OCI-LY3 (cell line): ENCODE data around the gene DRD4.

Experiments
- H2AFZ ChIP-seq: fragments of 200-600, 300-600 bp; shearing (Covaris generic); 2 replicates; pipeline ENCODE4 v1.6.0; 2014; ENCODE audit warnings: antibody characterized with exemption, low read depth, low read length
- H3K27ac ChIP-seq: fragments of 200-600, 300-600 bp; sonication (generic); 2 replicates; pipeline ENCODE4 v1.5.1; 2014; ENCODE audit warnings: mild to moderate bottlenecking, low read length, moderate library complexity, mixed read lengths
- H3K27me3 ChIP-seq: fragments of 200-600, 300-600 bp; sonication (generic); 2 replicates; pipeline ENCODE4 v1.6.1; 2014; ENCODE audit warnings: low read depth, low read length, mixed read lengths
- H3K36me3 ChIP-seq: fragments of 200-600, 300-600 bp; sonication (generic); replicated peaks from 2 replicates; pipeline ENCODE3; 2014; ENCODE audit warnings: low read depth, low read length, mixed read lengths
- H3K4me1 ChIP-seq: fragments of 300-600, 200-600 bp; sonication (generic); 2 replicates; pipeline ENCODE4 v1.6.1; 2014; ENCODE audit warnings: low read length, mixed read lengths
- H3K4me2 ChIP-seq: fragments of 200-600, 300-600 bp; sonication (generic); 2 replicates; pipeline ENCODE4 v1.6.1; 2014; ENCODE audit warnings: low read length, mixed read lengths
- H3K4me3 ChIP-seq: fragments of 300-600, 200-600 bp; sonication (generic); 2 replicates; pipeline ENCODE4 v1.5.1; 2014; ENCODE audit warnings: antibody characterized with exemption, mild to moderate bottlenecking, low read length, moderate library complexity
- H3K79me2 ChIP-seq: fragments of 300-600, 200-600 bp; shearing (Covaris generic); 2 replicates; pipeline ENCODE4 v1.6.1; 2014; ENCODE audit warnings: mild to moderate bottlenecking, low read length, mixed read lengths
- H3K9ac ChIP-seq: fragments of 300-600, 200-600 bp; shearing (Covaris generic); 2 replicates; pipeline ENCODE4 v1.6.0; 2014; ENCODE audit warnings: mild to moderate bottlenecking, low read length, moderate library complexity
- H3K9me3 ChIP-seq: fragments of 200-600, 300-600 bp; shearing (Covaris generic); 2 replicates; pipeline ENCODE4 v1.6.1; 2014; ENCODE audit warnings: low read length, mixed read lengths; ENCODE audit not compliant: insufficient read depth
- H4K20me1 ChIP-seq: fragments of 200-600, 300-600 bp; sonication (generic); 2 replicates; pipeline ENCODE4 v1.6.1; 2016; ENCODE audit warnings: low read length, mixed read lengths; ENCODE audit not compliant: insufficient read depth
- EZH2phosphoT487 ChIP-seq: fragments of 200-600 bp; shearing (Covaris generic); IDR thresholded peaks from 2 replicates; pipeline ENCODE4 v1.6.1; 2018; ENCODE audit warnings: antibody characterized with exemption, mixed run types, low read depth
- TF ChIP-seq, protein P1 (sequence below): fragments of 200-600, 300-600 bp; sonication (generic); IDR thresholded peaks from 2 replicates; pipeline ENCODE4 v1.5.1; 2014; ENCODE audit warnings: antibody characterized with exemption, low read length, low read depth

Gene DRD4

DNA sequence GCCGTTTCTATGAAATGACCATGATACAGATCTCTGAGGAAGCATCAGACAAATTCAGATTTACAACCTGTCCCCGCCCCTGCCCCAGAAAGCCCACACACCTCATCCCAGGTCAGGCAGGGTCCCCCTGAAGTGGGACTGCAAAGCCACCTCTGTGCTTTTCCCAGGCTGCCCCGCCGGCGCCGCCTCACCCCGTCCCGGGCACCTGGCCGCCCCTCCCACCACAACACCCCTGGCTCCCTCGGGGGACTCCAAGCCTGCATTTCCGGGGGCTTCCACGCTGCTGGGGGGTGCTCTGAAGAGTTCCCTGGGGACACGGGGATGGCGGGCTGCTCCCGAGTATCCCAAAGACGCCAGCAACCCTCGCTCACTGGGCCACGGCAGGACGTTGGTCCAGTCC, 23.2 kb downstream of the DRD4 start:
- Histone ChIP-seq H3K4me3 (no peak overlapping the region), H2AFZ (no peak overlapping the region), H3K9ac (no peak overlapping the region), H4K20me1 (no peaks in the 10 kb centered on the region; the same call in 1 of the 2 replicates), H3K9me3 (no peaks in the 10 kb centered on the region), H3K4me1 (no peaks in the 10 kb centered on the region), H3K79me2 (no peaks in the 10 kb centered on the region; the same call in 1 of the 2 replicates), H3K27me3 (no peaks in the 10 kb centered on the region), H3K27ac (no peak overlapping the region), H3K4me2 (no peak overlapping the region), H3K36me3 (peaks cover 7% of the 10 kb centered on the region)
- TF ChIP-seq EZH2phosphoT487 = no peak
- TF ChIP-seq, protein P1, sequence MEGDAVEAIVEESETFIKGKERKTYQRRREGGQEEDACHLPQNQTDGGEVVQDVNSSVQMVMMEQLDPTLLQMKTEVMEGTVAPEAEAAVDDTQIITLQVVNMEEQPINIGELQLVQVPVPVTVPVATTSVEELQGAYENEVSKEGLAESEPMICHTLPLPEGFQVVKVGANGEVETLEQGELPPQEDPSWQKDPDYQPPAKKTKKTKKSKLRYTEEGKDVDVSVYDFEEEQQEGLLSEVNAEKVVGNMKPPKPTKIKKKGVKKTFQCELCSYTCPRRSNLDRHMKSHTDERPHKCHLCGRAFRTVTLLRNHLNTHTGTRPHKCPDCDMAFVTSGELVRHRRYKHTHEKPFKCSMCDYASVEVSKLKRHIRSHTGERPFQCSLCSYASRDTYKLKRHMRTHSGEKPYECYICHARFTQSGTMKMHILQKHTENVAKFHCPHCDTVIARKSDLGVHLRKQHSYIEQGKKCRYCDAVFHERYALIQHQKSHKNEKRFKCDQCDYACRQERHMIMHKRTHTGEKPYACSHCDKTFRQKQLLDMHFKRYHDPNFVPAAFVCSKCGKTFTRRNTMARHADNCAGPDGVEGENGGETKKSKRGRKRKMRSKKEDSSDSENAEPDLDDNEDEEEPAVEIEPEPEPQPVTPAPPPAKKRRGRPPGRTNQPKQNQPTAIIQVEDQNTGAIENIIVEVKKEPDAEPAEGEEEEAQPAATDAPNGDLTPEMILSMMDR = no peak

GRCh38 chr11:660681-661444, 23.8 kb downstream of the DRD4 start:
- peaks cover 5% of the 10 kb centered on the region for H3K36me3 ChIP-seq
- no peaks in the 10 kb centered on the region for H3K9me3 ChIP-seq
- H4K20me1 ChIP-seq = no peaks in the 10 kb centered on the region; the same call in 1 of the 2 replicates
- TF ChIP-seq EZH2phosphoT487 = no peak
- TF ChIP-seq, protein P1 = no peak
- H3K79me2 ChIP-seq = no peaks in the 10 kb centered on the region; the same call in 1 of the 2 replicates
- no peaks in the 10 kb centered on the region for H3K27me3 ChIP-seq
- no peak overlapping the region for H3K9ac ChIP-seq
- no peak overlapping the region for H3K27ac ChIP-seq
- no peaks in the 10 kb centered on the region for H3K4me1 ChIP-seq
- no peak overlapping the region for H2AFZ ChIP-seq
- H3K4me3 ChIP-seq = no peak overlapping the region
- H3K4me2 ChIP-seq = no peak overlapping the region

DNA sequence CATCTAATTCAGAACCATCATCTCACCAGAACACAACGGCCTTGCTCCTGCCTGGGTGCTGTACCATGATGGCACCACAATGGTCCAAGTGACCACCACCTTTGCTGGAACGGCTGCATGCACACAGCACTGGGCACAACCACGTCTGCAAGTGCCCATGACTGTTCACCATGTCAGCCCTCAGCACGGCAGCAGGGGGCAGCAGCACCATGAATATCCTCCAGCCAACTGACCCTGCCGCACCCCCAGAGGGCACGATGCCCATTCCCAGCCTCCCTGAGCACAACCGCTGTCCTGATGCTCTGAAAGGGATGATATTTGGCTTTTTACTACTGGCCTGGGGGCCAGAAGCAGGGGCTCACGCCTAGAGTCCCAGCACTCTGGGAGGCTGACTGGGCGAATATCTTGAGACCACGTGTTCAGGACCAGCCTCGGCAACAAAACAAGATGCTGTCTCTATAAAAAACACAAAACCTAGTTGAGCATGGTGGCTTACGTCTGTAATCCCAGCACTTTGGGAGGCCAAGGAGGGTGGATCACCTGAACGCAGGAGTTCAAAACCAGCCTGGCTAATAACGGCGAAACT, 25.7 kb downstream of the DRD4 start:
- Histone ChIP-seq H2AFZ (no peak overlapping the region), H3K4me1 (no peaks in the 10 kb centered on the region), H4K20me1 (no peaks in the 10 kb centered on the region; the same call in 1 of the 2 replicates), H3K27me3 (no peaks in the 10 kb centered on the region), H3K9me3 (no peaks in the 10 kb centered on the region), H3K79me2 (no peaks in the 10 kb centered on the region; the same call in 1 of the 2 replicates), H3K9ac (no peak overlapping the region), H3K4me2 (no peak overlapping the region), H3K36me3 (peaks cover 8% of the 10 kb centered on the region), H3K27ac (no peak overlapping the region), H3K4me3 (no peak overlapping the region)
- TF ChIP-seq, protein P1 = peak; percentile 74
- no peak for TF ChIP-seq EZH2phosphoT487

DNA sequence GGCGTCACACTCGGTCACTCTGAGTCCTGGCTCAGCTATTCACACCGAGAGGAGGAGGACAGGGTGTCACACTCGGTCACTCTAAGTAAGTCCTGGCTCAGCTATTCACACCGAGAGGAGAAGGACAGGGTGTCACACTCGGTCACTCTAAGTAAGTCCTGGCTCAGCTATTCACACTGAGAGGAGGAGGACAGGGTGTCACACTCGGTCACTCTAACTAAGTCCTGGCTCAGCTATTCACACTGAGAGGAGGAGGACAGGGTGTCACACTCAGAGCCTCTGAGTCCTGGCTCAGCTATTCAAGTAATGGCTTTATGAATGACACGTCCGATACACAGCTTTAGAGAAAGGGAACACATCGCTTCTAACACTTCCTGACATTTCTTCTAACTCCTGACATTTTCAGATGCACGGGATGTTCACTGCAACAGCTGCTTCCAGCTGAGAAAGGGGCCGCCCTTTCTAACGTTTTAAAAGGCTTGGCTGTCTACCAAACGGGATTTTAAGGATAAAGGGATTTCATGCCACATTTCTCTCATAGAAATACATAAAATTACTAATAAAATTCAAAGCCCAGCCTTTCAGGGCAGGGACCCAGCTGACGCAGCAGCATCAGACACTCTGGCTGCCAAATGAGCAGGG, 28.1 kb downstream of the DRD4 start:
- Histone ChIP-seq H3K79me2 (no peaks in the 10 kb centered on the region; the same call in 1 of the 2 replicates), H3K4me3 (no peak overlapping the region), H3K4me2 (no peak overlapping the region), H3K27me3 (no peaks in the 10 kb centered on the region), H3K9me3 (no peaks in the 10 kb centered on the region), H3K4me1 (no peaks in the 10 kb centered on the region), H2AFZ (no peak overlapping the region), H4K20me1 (no peaks in the 10 kb centered on the region; the same call in 1 of the 2 replicates), H3K9ac (no peak overlapping the region), H3K27ac (no peak overlapping the region), H3K36me3 (peaks cover 8% of the 10 kb centered on the region)
- no peak for TF ChIP-seq EZH2phosphoT487
- TF ChIP-seq, protein P1 = no peak
